NCI-H187 treated with DMSO at 0.1 percent for 48 hours (cell line): ENCODE measurements around the gene ZNF566.
A peak's percentile ranks its signal among the peaks of the same experiment; 100 is the strongest.
"Not testable (repeated sequence)": the region's sequence is repeated elsewhere in the genome, so short reads cannot be mapped to it uniquely, and the experiment has no call there.

Source experiments
- DNase-seq: peaks from one replicate; lab custom pipeline; 2025; lab: John Stamatoyannopoulos, UW

The ZNF566 gene

DNA sequence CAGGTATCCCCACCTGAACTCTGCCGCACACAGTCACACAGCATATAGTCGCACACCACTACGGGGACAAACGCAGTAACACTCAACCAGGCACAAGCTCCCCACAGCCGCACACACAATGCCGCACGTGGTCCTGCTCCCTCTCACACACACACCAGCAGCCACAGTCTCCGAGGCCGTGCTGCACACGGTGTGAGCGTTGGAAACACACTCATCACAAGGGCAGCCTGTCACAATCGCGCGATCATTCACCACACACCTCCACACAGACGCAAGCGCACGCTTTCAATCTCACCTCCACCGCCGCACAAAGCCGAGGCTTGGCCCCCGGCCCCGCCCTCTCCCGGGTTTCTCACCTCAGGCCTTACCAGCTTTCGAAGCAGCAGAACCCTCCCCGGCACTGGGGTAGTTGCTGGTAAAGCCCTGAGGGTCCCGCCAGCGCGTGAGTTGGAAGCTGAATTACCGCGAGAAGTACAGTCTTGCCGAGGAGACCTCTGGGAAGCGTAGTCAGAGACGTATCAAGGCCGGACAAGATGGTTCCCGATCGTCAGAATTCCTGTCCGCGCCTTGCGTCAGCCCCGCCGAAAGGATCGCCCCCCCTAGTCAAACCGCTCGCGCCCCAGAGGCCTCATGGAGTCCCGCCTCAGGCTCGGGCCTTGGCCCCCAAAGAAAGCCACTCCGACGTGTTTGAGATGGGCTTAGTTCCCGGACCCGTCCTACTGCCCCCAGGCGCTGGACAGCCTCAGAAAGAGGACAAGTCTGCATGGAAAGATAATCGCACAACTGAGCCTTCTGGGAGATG, at the start of gene ZNF566:
ZNF566 (minus strand) TSS at position 444 of the 802 bp plus-strand sequence. CDS start 13,004 bp downstream, outside the sequence.
- peak; percentile 91 for DNase-seq

DNA sequence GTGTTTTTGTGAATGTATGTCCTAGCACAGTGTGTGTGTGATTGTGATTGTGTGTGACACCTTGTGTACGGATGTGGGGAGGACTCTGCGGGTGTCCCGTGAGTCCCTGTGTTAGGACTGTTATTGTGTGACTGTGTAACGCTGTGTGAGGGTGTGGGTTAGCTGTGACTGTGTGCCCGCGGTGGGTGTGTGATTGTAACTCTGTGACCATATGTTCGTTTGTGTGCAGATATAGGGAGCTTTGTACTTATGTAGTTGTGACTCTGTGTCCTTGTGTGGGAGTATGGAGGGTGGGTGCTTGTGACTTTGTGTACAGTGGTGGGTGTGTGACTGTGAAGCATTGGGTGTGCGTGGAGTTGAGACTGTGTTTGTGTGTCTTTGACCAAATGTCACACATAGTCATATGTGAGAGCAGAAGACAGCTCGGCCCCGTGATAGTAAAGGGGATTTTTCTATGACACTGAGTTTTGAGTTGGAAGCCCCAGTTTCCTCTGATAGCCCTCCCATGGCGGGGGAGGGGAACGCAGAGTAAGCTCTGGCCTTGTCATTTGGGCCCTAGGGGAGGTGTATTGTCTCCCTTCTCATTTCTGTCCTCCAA, 39.7 kb upstream of the ZNF566 start:
- DNase-seq: no peak

DNA sequence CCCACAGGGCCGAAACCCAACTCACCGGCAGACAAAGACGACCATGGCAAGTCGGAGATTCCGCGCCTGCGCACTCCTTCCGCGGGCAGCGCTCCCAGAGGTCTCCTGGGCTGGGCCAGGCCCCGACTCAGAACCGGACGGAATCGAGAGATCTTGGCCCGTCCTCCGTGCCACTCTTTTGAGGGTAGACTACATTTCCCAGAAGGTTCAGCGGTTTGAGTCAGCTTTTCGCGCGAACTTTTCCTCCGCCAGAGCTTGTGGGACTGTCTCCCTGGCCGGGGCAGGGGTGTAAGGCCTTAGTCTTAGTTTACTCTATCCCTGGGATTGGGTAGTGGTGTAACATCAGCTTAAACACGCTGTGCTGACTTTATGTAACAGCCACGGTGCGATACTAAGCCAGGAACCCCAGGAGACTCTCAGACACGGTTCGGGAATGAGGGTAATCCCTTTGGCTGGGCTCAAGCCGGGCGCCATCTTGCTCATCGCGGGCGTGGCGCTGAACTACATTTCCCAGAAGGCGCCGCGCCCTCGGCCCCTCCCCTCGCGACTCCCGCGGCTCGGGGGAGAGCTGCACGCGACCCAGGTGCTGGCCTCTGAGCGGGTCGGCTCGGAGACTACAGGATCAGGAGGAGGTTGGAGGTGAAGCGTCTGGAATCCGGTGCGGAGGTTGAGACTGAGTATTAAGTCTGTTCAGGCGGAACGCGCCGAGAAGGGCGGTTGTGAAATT, 39.0 kb upstream of the ZNF566 start, which contains the start of gene ZNF260:
ZNF260 (minus strand) TSS at position 78 of the 727 bp plus-strand sequence. CDS start 13,033 bp downstream, outside the sequence.
- peak; percentile 75 for DNase-seq

- DNase-seq: no peak
Measured at GRCh38 chr19:36527873-36528193, 38.5 kb upstream of the ZNF566 start.

DNA sequence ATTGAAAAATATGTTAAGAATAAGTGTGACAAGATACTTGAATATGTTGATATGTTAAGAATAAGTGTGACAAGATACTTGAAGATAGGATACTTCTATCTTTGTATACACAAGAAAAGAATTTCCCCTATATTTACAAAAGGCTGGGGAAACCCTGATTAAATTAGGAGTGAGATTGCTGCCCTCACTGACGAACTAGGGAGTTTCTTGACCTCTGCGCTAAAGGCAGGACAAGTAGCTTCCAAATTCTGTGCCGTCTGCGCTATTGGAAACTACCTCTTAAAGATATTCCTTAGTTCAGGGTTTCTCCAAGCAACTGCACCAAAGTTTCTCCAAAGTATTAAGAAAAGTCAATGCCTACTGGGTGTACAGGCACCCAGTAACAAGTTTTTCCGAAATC, 38.0 kb upstream of the ZNF566 start:
- no peak for DNase-seq

- DNase-seq: no peak
Measured at GRCh38 chr19:36526581-36526980, 37.2 kb upstream of the ZNF566 start.

- no peak for DNase-seq
Measured at GRCh38 chr19:36524617-36525016, 35.3 kb upstream of the ZNF566 start.

DNA sequence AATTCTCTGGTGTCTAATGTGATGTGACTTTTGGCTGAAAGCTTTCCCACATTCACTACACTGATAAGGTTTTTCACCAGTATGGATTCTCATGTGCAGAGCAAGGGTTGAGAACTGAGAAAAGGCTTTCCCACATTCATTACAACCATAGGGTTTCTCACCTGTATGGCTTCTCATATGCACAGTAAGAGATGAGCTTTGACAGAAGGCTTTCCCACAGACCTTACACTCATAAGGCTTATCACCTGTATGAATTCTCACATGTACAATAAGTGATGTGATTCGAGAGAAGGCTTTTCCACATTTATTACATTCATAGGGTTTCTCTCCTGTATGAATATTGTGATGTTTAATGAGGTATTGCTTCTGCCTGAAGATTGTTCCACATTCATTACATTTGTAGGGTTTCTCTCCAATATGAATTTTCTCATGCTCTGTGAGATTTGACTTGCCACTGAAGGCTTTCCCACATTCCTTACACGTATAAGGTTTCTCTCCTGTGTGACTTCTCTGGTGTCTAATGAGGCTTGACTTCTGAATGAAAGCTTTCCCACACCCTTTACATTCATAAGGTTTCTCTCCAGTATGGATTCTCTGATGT, 24.8 kb upstream of the ZNF566 start:
- DNase-seq: no peak

GRCh38 chr19:36508325-36508724, 19.0 kb upstream of the ZNF566 start:
- DNase-seq: no peak

GRCh38 chr19:36501973-36502372, 12.6 kb upstream of the ZNF566 start:
- no peak for DNase-seq

DNA sequence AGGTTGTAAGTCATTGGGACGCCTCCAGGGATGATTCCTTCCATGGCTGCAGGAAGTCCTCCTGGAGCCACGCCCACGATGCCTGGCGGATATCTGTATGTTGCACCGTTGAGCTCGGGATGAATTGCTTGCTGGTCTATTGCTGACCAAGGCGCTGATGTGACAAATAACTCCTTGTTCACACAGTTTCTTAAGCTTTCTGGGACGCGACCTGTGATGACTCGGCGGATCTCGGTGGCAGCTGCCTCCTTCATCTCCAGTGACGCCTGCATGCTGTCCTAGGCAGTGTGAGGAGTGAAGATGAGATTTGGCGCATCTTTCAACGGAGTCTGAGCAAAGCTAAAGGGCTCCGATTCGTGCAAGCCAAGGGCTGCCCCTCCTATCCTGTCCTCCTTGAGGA, 7.6 kb upstream of the ZNF566 start:
- DNase-seq: no peak

DNA sequence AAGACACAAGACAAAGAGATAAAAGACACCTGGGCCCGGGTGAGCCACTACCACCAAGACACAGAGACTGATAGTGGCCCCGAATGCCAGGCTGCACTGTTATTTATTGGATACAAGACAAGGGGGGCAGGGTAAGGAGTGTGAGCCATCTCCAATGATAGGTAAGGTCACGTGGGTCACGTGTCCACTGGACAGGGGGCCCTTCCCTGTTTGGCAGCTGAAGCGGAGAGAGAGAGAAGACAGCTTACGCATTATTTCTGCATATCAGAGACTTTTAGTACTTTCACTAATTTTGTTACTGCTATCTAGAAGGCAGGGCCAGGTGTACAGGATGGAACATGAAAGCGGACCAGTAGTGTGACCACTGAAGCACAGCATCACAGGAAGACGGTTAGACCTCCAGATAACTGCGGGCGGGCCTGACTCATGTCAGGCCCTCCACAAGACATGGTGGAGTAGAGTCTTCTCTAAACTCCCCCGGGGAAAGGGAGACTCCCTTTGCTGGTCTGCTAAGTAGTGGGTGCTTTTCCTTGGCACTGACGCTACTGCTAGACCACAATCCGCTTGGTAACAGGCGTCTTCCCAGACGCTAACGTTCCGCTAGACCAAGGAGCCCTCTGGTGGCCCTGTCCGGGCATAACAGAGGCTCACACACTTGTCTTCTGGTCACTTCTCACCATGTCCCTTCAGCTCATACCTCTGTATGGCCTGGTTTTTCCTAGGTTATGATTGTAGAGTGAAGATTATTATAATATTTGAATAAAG, 3.5 kb upstream of the ZNF566 start:
- not testable (repeated sequence) for DNase-seq

DNA sequence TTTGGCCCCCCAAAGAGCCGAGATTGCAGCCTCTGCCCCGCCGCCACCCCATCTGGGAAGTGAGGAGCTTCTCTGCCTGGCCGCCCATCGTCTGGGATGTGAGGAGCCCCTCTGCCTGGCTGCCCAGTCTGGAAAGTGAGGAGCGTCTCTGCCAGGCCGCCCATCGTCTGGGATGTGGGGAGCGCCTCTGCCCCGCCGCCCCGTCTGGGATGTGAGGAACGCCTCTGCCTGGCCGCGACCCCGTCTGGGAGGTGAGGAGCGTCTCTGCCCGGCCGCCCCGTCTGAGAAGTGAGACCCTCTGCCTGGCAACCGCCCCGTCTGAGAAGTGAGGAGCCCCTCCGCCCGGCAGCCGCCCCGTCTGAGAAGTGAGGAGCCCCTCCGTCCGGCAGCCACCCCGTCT, 1.5 kb upstream of the ZNF566 start:
- not testable (repeated sequence) for DNase-seq

DNA sequence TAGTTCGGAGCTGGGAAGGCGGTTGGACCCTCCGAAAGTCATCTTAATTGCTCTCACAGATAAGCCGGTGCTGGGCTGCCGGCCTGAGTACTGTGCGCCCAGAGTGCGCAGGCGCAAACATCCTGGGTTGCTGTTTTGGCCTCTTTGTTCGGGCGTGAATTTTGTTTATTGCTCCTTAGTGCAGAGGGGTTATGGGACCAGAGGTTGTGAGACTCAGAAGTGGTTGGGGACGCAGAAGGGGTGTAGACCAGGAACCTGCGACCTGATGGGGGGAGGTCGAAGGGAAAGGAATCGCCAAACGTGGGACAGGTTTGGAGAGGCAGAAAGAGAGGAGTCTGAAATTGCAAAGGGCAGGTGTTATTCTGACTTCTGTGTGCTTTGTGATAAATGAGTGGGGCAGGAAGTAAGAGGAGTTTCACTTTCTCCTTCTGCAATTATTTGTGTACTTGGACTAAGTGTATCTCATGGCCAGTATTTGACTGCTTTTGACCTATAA, 607 bp upstream of the ZNF566 start:
- peak; percentile 77 for DNase-seq

DNA sequence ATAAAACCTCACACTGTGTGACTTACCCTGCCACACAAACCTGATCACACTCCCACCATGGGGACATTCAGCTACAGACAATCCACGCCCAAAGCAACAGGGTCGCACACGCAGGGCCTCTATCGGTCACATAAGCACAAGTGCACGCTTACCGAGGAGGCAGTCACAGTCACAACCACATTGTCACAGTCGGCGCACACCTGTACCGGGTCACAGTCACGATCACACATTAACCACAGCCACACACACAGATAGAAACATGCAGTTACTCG, 579 bp downstream of the ZNF566 start:
- DNase-seq: no peak

GRCh38 chr19:36488118-36488845, 1.1 kb downstream of the ZNF566 start:
- no peak for DNase-seq

DNA sequence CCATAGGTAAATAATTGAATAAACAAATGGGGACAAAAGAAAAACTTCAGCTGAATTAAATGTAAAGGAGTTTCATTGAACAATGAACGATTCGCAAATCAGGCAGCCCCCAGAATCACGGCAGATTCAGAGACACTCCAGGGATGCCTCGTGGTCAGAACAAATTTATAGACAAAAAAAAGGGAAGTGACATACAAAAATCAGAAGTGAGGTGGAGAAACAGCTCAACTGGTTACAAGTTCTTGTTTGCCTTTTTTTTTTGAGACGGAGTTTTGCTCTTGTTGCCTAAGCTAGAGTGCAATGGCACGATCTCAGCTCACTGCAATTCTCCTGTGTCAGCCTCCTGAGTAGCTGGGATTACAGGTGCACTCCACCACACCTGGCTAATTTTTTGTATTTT, 5.7 kb downstream of the ZNF566 start:
- no peak for DNase-seq

DNA sequence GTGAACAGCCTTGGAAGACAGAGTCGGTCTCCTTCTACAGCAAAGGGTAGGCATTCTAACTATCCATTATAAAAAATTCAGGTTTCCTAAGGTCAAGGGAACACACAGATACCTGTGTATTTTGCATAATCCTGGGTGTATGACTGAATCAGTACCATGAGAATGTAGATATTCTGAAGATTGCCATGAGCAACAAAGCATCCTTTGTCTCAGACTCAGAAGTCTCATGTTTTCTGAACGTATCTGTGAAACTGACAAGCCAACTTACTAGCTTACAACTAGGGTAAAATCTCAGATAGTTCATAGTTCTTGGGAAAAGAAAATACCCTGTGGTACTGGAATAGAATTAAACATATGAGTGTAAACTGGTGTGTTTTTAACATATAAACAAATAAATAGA, 6.5 kb downstream of the ZNF566 start:
- no peak for DNase-seq

DNA sequence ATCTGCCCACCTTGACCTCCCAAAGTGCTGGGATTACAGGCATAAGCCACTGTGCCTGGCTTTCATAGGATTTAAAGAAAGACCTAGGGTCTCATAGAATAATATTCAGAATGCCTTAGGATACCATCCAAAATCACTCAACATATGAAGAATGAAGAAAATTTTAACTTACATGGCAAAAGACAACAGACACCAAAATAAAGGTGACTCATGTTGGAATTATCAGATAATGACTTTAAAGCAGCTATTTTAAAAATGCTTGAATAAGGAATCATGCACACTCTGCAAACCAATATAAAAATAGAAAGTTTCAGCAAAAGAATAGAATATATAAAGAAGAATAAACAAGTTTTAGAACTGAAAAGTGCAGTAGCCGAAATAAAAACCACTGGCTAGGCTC, 29.3 kb downstream of the ZNF566 start:
- DNase-seq: no peak

- no peak for DNase-seq
Measured at GRCh38 chr19:36456831-36457230, 32.5 kb downstream of the ZNF566 start.

GRCh38 chr19:36449059-36449670, 40.2 kb downstream of the ZNF566 start:
- DNase-seq: no peak
